OCI-LY3 (cell line): ENCODE measurements around the gene PGM2.

Source experiments
- H2AFZ ChIP-seq: fragments of 200-600, 300-600 bp; shearing (Covaris generic); 2 replicates; pipeline ENCODE4 v1.6.0; 2014; ENCODE audit warnings: antibody characterized with exemption, low read depth, low read length
- H3K27ac ChIP-seq: fragments of 200-600, 300-600 bp; sonication (generic); 2 replicates; pipeline ENCODE4 v1.5.1; 2014; ENCODE audit warnings: mild to moderate bottlenecking, low read length, moderate library complexity, mixed read lengths
- H3K27me3 ChIP-seq: fragments of 200-600, 300-600 bp; sonication (generic); 2 replicates; pipeline ENCODE4 v1.6.1; 2014; ENCODE audit warnings: low read depth, low read length, mixed read lengths
- H3K36me3 ChIP-seq: fragments of 200-600, 300-600 bp; sonication (generic); replicated peaks from 2 replicates; pipeline ENCODE3; 2014; ENCODE audit warnings: low read depth, low read length, mixed read lengths
- H3K4me1 ChIP-seq: fragments of 300-600, 200-600 bp; sonication (generic); 2 replicates; pipeline ENCODE4 v1.6.1; 2014; ENCODE audit warnings: low read length, mixed read lengths
- H3K4me2 ChIP-seq: fragments of 200-600, 300-600 bp; sonication (generic); 2 replicates; pipeline ENCODE4 v1.6.1; 2014; ENCODE audit warnings: low read length, mixed read lengths
- H3K4me3 ChIP-seq: fragments of 300-600, 200-600 bp; sonication (generic); 2 replicates; pipeline ENCODE4 v1.5.1; 2014; ENCODE audit warnings: antibody characterized with exemption, mild to moderate bottlenecking, low read length, moderate library complexity
- H3K79me2 ChIP-seq: fragments of 300-600, 200-600 bp; shearing (Covaris generic); 2 replicates; pipeline ENCODE4 v1.6.1; 2014; ENCODE audit warnings: mild to moderate bottlenecking, low read length, mixed read lengths
- H3K9ac ChIP-seq: fragments of 300-600, 200-600 bp; shearing (Covaris generic); 2 replicates; pipeline ENCODE4 v1.6.0; 2014; ENCODE audit warnings: mild to moderate bottlenecking, low read length, moderate library complexity
- H3K9me3 ChIP-seq: fragments of 200-600, 300-600 bp; shearing (Covaris generic); 2 replicates; pipeline ENCODE4 v1.6.1; 2014; ENCODE audit warnings: low read length, mixed read lengths; ENCODE audit not compliant: insufficient read depth
- H4K20me1 ChIP-seq: fragments of 200-600, 300-600 bp; sonication (generic); 2 replicates; pipeline ENCODE4 v1.6.1; 2016; ENCODE audit warnings: low read length, mixed read lengths; ENCODE audit not compliant: insufficient read depth
- CTCF ChIP-seq: fragments of 200-600, 300-600 bp; sonication (generic); IDR thresholded peaks from 2 replicates; pipeline ENCODE4 v1.5.1; 2014; ENCODE audit warnings: antibody characterized with exemption, low read length, low read depth
- EZH2phosphoT487 ChIP-seq: fragments of 200-600 bp; shearing (Covaris generic); IDR thresholded peaks from 2 replicates; pipeline ENCODE4 v1.6.1; 2018; ENCODE audit warnings: antibody characterized with exemption, mixed run types, low read depth

The PGM2 gene

GRCh38 chr4:37799941-37800554 is 26.4 kb upstream of the PGM2 start:
- no peaks in the 10 kb centered on the region for H4K20me1 ChIP-seq
- H3K36me3 ChIP-seq = no peaks in the 10 kb centered on the region
- H3K79me2 ChIP-seq = no peaks in the 10 kb centered on the region
- no peak overlapping the region for H3K9ac ChIP-seq
- H3K4me1 ChIP-seq = peaks cover 12% of the 10 kb centered on the region
- peaks cover 11% of the 10 kb centered on the region for H3K27me3 ChIP-seq
- no peaks in the 10 kb centered on the region for H3K9me3 ChIP-seq
- no peak overlapping the region for H2AFZ ChIP-seq
- H3K27ac ChIP-seq = no peak overlapping the region
- H3K4me2 ChIP-seq = no peak overlapping the region
- no peak overlapping the region for H3K4me3 ChIP-seq
- no peak for TF ChIP-seq EZH2phosphoT487
- TF ChIP-seq CTCF = no peak

- H3K27ac ChIP-seq = no peak overlapping the region
- H3K36me3 ChIP-seq = no peaks in the 10 kb centered on the region
- no peaks in the 10 kb centered on the region for H3K79me2 ChIP-seq
- H4K20me1 ChIP-seq = no peaks in the 10 kb centered on the region
- H3K9me3 ChIP-seq = no peaks in the 10 kb centered on the region
- no peak overlapping the region for H2AFZ ChIP-seq
- peaks cover 12% of the 10 kb centered on the region for H3K4me1 ChIP-seq
- H3K27me3 ChIP-seq = peaks cover 4% of the 10 kb centered on the region; the same call in 1 of the 2 replicates
- no peak overlapping the region for H3K4me2 ChIP-seq
- no peak overlapping the region for H3K9ac ChIP-seq
- peak; percentile 51 for TF ChIP-seq CTCF
- no peak for TF ChIP-seq EZH2phosphoT487
- H3K4me3 ChIP-seq = no peak overlapping the region
Observed at GRCh38 chr4:37802068-37802666, 24.3 kb upstream of the PGM2 start.

GRCh38 chr4:37803348-37803973 is 23.0 kb upstream of the PGM2 start:
- Histone ChIP-seq H3K4me3 (no peak overlapping the region), H3K27me3 (peaks cover 2% of the 10 kb centered on the region; the same call in 1 of the 2 replicates), H4K20me1 (no peaks in the 10 kb centered on the region), H3K9ac (no peak overlapping the region), H3K36me3 (no peaks in the 10 kb centered on the region), H3K4me2 (no peak overlapping the region), H3K9me3 (no peaks in the 10 kb centered on the region), H3K27ac (no peak overlapping the region), H3K79me2 (no peaks in the 10 kb centered on the region), H2AFZ (no peak overlapping the region), H3K4me1 (peaks cover 12% of the 10 kb centered on the region)
- TF ChIP-seq EZH2phosphoT487 (no peak), CTCF (peak; percentile 61)

- Histone ChIP-seq H2AFZ (no peak overlapping the region), H3K79me2 (no peaks in the 10 kb centered on the region), H3K4me3 (no peak overlapping the region), H3K27me3 (no peaks in the 10 kb centered on the region), H3K4me1 (peaks cover 5% of the 10 kb centered on the region), H3K27ac (no peak overlapping the region), H3K9me3 (no peaks in the 10 kb centered on the region), H4K20me1 (no peaks in the 10 kb centered on the region), H3K36me3 (no peaks in the 10 kb centered on the region), H3K9ac (no peak overlapping the region), H3K4me2 (no peak overlapping the region)
- no peak for TF ChIP-seq CTCF
- TF ChIP-seq EZH2phosphoT487 = no peak
Observed at GRCh38 chr4:37805091-37805490, 21.4 kb upstream of the PGM2 start.
